NCI-H1092 (cell line): Measurements from ENCODE around the gene ZNF45.
A peak's percentile ranks its signal among the peaks of the same experiment; 100 is the strongest.
"Not testable (repeated sequence)": the region's sequence is repeated elsewhere in the genome, so short reads cannot be mapped to it uniquely, and the experiment has no call there.

ENCODE experiments used
- DNase-seq: peaks from one replicate; lab custom pipeline; 2025; lab: John Stamatoyannopoulos, UW

Gene ZNF45

GRCh38 chr19:43934985-43935708, at the start of gene ZNF45:
ZNF45 (minus strand) TSS chr19:43935282; CDS start chr19:43922185, 13,097 bp downstream.
- peak; percentile 72 for DNase-seq

GRCh38 chr19:43984687-43985000, 49.6 kb upstream of the ZNF45 start:
- DNase-seq, result no peak

DNA sequence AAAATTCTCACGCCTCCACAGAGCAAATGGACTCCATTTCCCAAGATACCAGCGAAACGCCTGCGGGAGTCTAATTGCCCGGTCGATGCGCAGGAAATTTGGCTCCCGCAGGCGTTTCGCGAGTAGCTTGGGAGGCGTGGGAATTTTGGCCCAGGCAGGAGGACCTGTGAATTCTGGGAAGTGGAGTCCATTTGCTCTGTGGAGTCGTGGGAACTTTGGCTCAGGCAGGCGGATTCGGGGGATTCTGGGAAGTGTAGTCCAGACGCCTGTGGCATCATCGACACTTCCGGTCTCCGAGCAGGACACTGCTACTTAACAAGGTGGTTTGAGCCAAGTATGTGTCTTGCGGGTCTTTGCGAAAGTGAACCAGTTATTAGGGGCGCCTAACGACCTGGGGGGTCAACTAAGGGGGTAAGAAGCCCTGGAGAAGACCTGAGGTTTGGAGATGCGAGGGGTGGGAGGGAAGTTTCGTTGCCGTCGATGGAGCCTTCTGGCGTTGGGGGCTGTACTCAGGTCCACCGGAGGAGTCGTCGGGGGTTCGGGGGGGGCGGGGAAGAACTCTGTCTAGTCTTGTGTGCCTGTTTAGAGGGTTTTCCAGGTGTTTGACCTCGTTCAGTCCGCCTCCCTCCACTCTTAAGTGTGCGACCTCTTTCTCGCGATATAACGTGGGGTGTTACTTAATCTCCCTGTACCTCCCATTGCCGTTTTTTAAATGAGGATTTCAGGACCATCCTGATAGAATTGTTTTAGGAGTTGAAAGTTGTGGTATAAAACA, 49.0 kb upstream of the ZNF45 start, which contains the start of gene ZNF155:
ZNF155 (plus strand) TSS at position 277 of the 775 bp plus-strand sequence. CDS start 4,356 bp downstream, outside the sequence.
- DNase-seq, result peak; percentile 93

- DNase-seq, result no peak
These were observed 48.4 kb upstream of the ZNF45 start for GRCh38 chr19:43983544-43983911.

DNA sequence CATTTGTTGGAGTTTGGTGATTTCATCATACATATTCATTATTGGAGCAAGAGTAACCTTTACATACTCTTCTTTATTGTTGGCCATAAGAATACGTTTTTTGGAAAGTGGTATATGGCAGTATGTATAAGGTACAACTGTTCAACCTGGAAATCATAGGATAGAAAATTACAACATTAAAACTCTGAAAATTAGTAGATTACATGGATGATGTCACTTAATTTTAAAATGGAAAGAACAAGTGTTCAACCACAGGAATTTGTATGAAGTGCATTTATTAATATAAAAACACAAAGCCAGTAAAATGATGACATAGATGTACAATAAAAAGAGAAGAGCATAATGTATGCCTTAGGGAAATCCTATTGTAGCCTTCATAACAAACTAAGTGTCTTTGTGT, 41.6 kb upstream of the ZNF45 start:
- DNase-seq, result no peak

DNA sequence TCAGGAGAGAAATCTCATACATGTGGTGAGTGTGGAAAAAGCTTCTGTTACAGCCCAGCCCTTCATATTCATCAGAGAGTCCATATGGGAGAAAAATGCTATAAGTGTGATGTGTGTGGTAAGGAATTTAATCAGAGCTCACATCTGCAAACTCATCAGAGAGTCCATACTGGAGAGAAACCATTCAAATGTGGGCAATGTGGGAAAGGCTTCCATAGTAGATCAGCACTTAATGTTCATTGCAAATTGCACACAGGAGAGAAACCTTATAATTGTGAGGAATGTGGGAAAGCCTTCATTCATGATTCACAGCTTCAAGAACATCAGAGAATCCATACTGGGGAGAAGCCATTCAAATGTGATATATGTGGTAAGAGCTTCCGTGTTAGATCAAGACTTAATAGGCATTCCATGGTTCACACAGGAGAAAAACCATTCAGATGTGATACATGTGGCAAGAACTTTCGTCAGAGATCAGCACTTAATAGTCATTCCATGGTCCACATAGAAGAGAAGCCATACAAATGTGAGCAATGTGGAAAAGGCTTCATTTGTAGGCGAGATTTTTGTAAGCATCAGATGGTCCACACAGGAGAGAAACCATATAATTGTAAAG, 31.1 kb upstream of the ZNF45 start:
- no peak for DNase-seq

DNA sequence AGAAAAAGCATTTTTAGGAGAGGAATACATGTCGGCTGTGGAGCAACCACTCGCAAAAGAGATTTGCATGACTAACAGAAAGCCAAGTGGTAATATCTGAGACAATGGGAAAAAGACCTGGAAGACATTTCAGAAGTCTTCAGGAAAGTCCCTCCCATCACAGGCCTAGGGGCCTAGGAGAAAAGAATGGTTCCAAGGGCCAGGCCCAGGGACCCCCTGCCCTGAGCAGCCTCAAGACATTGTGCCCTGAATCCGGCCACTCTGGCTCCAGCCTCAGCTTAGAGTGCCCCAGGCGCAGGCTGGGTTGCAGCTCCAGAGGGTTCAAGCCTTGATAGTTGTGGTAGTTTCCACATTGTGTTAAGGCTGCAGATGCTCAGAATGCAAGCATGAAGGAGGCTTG, 25.3 kb upstream of the ZNF45 start:
- no peak for DNase-seq

DNA sequence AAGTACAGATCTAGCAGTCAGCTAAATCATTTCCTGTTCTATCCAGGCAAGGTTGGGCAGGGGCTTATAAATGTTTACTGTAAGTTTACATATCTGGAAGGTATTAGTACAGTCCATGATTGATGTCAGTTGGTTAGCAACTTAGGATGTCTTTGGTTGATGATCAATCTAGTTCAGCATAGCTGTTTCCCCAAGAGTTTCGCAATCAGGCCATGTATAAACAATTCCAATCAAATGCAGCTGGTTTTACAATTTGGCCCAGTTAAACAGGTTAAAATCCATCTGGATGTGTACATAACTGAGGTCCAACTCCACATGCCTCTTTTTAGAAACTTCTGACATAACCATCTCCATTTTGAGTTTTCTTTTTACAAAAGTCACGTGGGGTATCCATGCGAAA, 22.8 kb upstream of the ZNF45 start:
- no peak for DNase-seq

DNA sequence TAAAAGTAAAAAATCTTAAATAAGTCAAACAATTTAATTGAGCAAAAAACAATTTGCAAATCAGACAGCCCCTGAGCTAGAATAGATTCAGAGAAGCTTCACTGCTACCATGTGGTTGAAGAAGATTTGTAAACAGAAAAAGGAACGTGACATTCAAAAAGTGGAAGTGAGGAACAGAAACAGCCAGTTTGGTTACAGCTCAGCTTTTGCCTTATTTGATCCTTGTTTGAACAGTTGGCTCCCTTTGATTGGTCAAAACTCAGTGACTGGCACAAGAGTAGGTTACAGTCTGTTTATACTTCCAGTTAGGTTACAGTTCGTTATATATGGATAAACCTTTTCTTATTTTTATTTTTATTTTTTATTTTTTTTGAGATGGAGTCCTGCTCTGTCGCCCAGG, 21.7 kb upstream of the ZNF45 start:
- no peak for DNase-seq

DNA sequence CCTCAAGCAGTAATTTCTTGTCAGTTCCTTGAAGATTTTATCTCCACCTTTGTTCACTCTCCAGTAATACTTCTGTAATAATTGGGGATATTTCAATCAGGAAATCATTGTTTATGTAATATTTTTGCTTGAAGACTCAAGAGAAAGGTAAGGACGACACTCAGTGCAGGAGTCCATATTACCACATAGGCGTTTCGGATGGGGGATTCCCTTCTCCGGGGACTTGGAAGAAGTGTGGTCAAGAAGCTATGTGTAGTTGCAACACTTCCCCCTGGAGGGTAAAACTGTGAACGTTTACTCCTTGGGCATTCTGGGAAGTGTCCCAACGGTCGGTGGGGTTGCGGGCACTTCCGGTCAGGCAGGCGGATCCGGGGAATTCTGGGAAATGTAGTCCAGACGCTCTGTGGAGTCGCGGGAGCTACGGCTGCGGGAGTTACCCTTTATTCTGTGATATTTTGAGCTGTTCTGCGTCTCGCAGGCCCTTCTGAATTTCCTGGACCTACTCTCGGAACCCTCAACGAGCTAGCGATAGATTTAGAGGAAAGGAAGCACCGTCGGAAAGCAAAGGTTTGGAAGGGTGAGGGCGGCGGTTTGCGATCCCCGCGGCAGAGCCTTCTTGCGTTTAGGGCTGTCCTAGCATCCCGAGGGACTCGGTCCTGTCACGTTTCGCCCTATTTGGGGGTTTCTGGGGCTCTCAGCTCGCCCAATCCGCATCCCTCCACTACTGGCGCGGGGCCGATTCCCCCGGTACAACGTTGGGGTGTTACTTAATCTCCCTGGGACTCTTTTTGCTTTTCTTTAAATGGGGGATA, 16.0 kb upstream of the ZNF45 start, which contains the start of gene ZNF221:
ZNF221 (plus strand) TSS at position 395 of the 812 bp plus-strand sequence. CDS start 11,499 bp downstream, outside the sequence.
- DNase-seq, result peak; percentile 81

DNA sequence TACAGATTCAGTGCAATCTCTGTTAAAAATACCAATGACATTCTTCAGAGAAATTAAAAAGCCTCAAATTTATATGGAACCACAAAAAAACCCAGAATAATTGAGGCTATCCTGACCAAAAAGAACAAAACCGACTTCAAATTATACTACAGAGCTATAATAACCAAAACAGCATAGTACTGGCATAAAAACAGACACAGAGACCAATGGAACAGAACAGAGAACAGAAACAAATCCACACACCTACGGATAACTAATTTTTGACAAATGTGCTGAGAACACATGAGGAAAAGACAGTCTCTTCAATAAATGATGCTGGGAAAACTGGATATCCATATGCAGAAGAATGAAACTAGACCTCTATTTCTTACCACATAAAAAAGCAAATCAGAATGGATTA, 14.7 kb upstream of the ZNF45 start:
- not testable (repeated sequence) for DNase-seq

- not testable (repeated sequence) for DNase-seq
These were observed 12.3 kb upstream of the ZNF45 start for GRCh38 chr19:43947412-43947811.

DNA sequence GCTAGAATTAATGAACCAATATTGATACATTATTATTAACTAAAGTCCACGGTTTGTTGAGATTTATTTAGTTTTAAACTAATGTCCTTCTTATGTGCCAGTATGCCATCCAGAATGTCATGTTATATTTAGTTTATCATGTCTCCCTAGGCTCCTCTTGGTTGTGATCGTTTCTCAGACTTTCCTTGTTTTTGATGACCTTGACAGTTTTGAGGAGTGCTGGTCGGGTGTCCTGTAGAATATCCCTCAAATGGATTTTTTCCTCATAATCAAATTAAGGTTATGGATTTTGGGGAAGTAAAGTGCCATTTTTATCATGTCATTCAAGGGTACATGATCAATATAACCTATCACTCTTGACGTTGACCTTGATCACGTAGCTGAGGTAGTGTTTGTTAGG, 6.1 kb upstream of the ZNF45 start:
- no peak for DNase-seq

- DNase-seq, result no peak
These were observed 5.6 kb upstream of the ZNF45 start for GRCh38 chr19:43940719-43941118.

DNA sequence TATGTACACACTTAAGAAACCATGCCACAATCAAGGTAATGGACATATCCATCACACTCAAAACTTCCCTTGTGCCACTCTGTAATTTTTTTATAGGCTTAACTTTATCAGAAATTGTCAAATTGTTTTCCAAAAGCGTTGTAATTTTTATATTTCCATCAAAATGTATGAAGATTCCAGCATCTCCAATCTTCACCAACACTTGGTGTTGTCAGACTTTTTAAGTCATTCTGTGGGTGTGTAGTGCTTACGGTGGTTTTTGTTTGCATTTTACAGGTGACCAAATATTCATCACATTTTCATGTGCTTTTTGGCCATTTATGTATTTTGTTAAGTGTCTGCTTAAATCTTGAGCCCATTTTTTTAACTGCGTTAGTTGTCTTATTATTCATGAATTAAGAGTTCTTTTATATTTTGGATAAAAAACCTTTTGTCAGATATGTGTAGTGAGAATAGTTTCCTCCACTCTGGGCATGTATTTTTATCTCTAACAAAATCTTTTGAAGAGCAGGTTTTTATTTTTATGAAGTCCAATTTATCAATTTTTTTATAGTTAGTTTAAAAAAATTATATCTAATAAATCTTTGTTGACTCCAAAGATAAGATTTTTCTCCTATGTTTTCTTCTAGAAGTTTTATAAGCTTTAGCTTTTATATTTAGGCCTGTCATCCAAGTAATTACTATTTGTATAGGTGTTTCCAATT, 4.6 kb upstream of the ZNF45 start:
- no peak for DNase-seq

DNA sequence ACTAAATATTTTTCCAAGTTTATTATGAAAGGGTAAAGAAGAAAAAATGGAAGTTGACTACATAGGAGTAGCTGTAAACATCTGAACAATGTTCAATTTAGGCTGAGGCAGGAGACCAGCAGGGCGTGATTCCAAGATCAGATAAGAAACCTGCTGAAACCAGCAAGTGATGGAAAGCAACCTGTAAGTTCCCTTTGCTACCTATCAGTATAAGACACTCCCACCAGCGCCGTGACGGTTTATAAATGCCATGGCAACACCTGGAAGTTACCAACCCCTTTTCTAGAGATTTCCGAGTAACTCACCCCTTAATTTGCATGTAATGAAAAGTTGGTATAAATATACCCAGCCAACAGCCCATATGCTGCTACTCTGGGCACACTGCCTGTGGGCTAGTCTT, 1.1 kb upstream of the ZNF45 start:
- DNase-seq, result no peak

- no peak for DNase-seq
These were observed 762 bp downstream of the ZNF45 start for GRCh38 chr19:43934055-43934984.

DNA sequence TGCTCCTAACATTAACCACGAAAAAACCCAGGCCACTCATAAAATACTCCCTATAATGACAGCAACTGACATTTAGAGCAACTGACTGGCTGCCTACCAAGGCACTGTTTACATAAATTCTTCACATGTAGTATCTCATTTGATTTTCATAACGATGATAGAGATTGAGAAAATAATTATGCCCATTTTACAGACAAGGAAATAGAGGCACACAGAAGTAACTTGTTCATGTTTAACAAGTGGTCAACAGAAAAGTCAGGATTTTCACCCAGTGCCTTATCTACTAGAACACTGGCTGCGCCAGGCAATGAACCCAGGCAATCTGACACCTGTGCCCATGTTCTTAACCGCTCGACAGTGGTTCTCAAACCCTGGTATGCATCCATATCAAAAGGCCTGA, 6.3 kb downstream of the ZNF45 start:
- DNase-seq, result no peak

DNA sequence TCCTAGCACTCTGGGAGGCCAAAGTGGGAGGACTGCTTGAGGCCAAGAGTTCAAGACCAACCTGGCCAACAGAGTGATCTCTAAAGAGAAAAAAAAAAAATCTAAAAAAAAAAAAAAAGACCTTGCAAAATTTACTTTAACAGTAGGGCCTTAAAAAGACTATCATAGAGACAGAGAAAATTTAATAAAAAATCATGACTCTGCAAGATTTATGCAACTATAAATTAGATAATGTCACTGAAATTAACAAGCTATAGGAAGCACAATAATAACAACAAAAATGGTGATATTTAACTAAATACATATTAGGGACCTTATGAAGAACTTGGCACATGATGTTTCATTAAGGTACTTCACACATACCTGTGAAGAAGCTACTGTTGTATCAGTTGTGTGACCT, 11.2 kb downstream of the ZNF45 start:
- no peak for DNase-seq

DNA sequence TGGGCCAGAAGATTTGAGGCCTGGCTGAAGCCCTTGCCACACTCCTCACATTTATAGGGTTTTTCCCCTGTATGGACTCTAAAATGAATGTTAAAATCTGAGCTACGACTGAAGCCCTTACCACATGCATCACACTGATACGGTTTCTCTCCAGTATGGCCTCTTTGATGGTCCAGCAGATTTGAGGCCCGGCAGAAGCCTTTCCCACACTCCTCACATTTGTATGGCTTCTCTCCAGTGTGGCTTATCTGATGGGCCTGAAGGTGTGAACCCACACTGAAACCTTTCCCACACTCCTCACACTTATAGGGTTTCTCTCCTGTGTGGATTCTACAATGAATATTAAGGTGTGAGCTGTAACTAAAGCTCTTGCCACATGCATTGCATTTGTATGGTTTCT, 21.0 kb downstream of the ZNF45 start:
- no peak for DNase-seq
